Activated gamma-delta T cell (primary cell): ENCODE results near the gene ADGRF3.
"Not testable (repeated sequence)": the region's sequence is repeated elsewhere in the genome, so short reads cannot be mapped to it uniquely, and the experiment has no call there.

Source experiments
- DNase-seq: peaks from one replicate; lab custom pipeline; 2025; lab: John Stamatoyannopoulos, UW

ADGRF3 gene

GRCh38 chr2:26349690-26350089 lies 3.1 kb upstream of the ADGRF3 start:
- DNase-seq = no peak

GRCh38 chr2:26347286-26347865 lies 787 bp upstream of the ADGRF3 start:
- no peak for DNase-seq

- peak; percentile 98 for DNase-seq
Observed at GRCh38 chr2:26345545-26346453, 790 bp downstream of the ADGRF3 start, which contains the start of gene SELENOI. Gene SELENOI (plus strand): TSS chr2:26346143. CDS start chr2:26346233, 90 bp downstream.

- DNase-seq = no peak
Observed at GRCh38 chr2:26345283-26345544, 1.4 kb downstream of the ADGRF3 start.

- no peak for DNase-seq
Observed at GRCh38 chr2:26344581-26345282, 1.9 kb downstream of the ADGRF3 start.

- DNase-seq = no peak
Observed at GRCh38 chr2:26340831-26341230, 5.8 kb downstream of the ADGRF3 start.

- no peak for DNase-seq
Observed at GRCh38 chr2:26337298-26337697, 9.3 kb downstream of the ADGRF3 start.

- no peak for DNase-seq
Observed at GRCh38 chr2:26336719-26337118, 9.9 kb downstream of the ADGRF3 start.

- DNase-seq = no peak
Observed at GRCh38 chr2:26335231-26335630, 11.4 kb downstream of the ADGRF3 start.

GRCh38 chr2:26333293-26333692 lies 13.3 kb downstream of the ADGRF3 start:
- no peak for DNase-seq

- not testable (repeated sequence) for DNase-seq
Observed at GRCh38 chr2:26331321-26331720, 15.3 kb downstream of the ADGRF3 start.

GRCh38 chr2:26330604-26331003 lies 16.0 kb downstream of the ADGRF3 start:
- DNase-seq = no peak

GRCh38 chr2:26330114-26330549 lies 16.5 kb downstream of the ADGRF3 start:
- DNase-seq = peak; percentile 49

GRCh38 chr2:26329083-26329482 lies 17.5 kb downstream of the ADGRF3 start:
- DNase-seq = not testable (repeated sequence)

- DNase-seq = no peak
Observed at GRCh38 chr2:26327291-26328272, 19.0 kb downstream of the ADGRF3 start.

GRCh38 chr2:26326514-26326913 lies 20.1 kb downstream of the ADGRF3 start:
- no peak for DNase-seq

- no peak for DNase-seq
Observed at GRCh38 chr2:26325851-26326250, 20.7 kb downstream of the ADGRF3 start.

- no peak for DNase-seq
Observed at GRCh38 chr2:26324903-26325302, 21.7 kb downstream of the ADGRF3 start.

- DNase-seq = not testable (repeated sequence)
Observed at GRCh38 chr2:26324479-26324878, 22.1 kb downstream of the ADGRF3 start.

- DNase-seq = no peak
Observed at GRCh38 chr2:26318950-26319349, 27.6 kb downstream of the ADGRF3 start.

- no peak for DNase-seq
Observed at GRCh38 chr2:26317377-26318105, 29.0 kb downstream of the ADGRF3 start.
